GM19452 (cell line): ENCODE measurements around the gene CCM2.
"Not testable (repeated sequence)": the region's sequence is repeated elsewhere in the genome, so short reads cannot be mapped to it uniquely, and the experiment has no call there.

Source experiments
- ATAC-seq: cut with Tn5 transposase; IDR thresholded peaks from one replicate; pipeline ENCODE4 v1.9.1; 2021; ENCODE audit not compliant: unreplicated experiment

CCM2 gene

DNA sequence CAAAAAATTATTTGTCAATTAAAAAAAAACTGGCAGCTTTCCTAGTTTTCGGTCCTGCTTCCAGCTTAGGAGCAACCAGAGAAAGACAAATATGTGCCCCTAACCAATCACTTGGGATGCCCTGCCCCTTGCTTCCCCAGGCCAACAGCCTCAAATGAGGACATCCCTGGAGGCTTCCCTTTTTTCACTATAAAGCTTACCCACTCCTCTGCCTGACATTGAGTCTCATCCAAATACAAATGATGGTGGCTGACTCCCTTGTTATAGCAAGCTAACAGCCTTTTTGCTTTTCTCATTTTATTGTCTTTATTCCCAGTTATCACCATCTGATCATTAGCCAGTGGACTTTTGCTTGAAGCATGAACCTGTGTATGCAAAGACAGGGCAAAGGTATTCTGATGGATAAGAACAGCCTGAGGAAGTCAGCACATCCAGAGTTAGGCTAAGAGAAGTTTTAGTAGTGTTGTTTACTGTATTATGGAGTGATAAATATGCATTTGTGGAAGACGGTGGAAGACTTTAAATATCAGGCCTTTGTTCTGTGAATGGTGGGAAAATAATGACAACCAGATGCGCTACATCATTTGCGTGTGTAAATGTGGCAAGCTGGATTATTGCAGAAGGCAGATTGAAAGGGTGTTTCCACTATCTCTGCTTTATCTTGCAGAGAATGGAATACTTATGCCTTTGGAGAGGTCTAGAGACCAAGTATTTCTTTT lies 1.7 kb upstream of the CCM2 start:
- ATAC-seq: no peak

- peak; percentile 68 for ATAC-seq
Observed at GRCh38 chr7:44999245-45000092, 532 bp upstream of the CCM2 start.

- peak; percentile 29 for ATAC-seq
Observed at GRCh38 chr7:45001138-45001694, 1.2 kb downstream of the CCM2 start.

GRCh38 chr7:45001826-45002225 lies 1.8 kb downstream of the CCM2 start:
- ATAC-seq: no peak

GRCh38 chr7:45003789-45004188 lies 3.8 kb downstream of the CCM2 start:
- no peak for ATAC-seq

DNA sequence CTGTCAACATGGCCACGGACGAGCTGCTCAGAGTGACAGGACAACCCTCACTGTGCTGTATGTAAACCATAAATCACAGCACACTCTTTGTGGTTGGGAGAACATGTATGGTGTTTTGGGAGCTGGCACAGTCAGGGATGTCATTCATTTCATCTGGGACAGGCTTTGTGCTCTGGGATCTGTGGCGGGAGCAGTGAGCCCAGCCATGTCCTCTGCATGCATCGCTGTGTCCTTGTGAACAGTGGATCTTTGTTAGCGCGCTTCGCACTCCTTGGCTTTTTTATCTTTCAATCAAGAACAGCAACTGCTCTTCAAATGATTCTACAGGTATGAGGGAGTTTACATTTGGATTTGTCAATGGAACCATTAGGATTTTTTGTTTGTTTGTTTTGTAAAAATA lies 7.1 kb downstream of the CCM2 start:
- no peak for ATAC-seq

GRCh38 chr7:45007571-45008328 lies 7.7 kb downstream of the CCM2 start:
- peak; percentile 46 for ATAC-seq

GRCh38 chr7:45013465-45013967 lies 13.5 kb downstream of the CCM2 start:
- no peak for ATAC-seq

DNA sequence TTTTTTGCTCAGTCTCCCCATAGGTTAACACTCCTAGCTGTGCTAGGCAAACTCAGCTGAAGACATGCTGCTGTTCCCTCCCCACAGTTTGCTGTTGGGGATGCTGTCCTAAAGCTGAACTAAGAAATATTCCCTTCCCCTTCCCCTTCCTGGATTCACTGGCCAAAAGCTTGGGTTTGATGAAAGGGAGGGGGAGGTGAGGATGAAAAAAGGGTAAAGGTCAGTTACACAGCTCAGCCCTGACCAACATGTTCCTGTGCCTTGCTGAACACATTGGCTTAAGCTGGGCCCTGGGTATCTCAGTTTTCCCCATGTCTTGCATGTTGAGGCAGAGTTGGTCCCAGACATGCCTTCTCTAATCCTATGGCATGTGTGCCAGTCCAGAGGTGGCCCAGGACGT lies 15.3 kb downstream of the CCM2 start:
- ATAC-seq: no peak

- no peak for ATAC-seq
Observed at GRCh38 chr7:45017253-45017652, 17.3 kb downstream of the CCM2 start.

GRCh38 chr7:45020915-45021314 lies 20.9 kb downstream of the CCM2 start:
- no peak for ATAC-seq

- ATAC-seq: peak; percentile 77
Observed at GRCh38 chr7:45021604-45022296, 21.7 kb downstream of the CCM2 start.

DNA sequence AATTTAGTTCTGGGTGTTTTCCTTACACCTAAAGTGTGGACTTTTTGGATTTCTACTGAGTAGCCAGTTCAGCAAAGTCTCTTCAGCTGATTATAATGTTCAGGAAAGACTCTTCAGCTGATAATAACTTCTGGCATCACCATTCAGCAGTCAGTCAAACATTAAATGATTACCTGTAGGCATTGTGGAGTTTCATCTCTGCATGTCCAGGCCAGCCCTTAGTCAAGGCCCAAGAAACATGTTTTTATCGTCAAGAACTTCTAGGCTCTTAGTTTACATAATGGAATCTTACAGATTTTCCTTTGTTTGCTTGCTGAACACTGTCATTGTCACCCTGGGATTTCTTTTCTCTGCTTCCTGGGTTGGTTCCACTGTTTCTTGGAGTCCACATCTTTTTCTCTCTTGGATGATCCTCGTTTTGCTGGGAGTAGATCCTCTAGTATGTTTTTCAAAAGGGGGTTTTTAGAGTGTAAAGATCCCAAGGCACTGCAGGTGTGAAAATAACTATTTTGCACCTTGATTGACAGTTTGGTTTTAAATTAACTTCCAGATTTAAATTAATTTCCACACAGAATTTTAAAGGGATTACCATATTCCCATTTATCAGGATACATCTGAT lies 24.2 kb downstream of the CCM2 start:
- no peak for ATAC-seq

DNA sequence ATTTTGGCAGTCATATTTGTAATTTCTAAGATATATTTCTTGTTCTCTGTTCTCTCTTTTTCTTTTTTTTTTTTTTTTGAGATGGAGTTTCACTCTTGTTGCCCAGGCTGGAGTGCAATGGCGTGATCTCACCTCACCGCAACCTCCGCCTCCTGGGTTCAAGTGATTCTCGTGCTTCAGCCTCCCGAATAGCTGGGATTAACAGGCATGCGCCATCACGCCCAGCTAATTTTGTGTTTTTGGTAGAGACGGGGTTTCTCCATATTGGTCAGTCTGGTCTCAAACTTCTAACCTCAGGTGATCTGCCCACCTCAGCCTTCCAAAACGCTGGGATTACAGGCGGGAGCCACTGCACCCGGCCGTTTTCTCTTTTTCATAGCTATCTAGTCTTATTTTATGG lies 25.5 kb downstream of the CCM2 start:
- ATAC-seq: not testable (repeated sequence)

GRCh38 chr7:45026013-45026412 lies 26.0 kb downstream of the CCM2 start:
- no peak for ATAC-seq

DNA sequence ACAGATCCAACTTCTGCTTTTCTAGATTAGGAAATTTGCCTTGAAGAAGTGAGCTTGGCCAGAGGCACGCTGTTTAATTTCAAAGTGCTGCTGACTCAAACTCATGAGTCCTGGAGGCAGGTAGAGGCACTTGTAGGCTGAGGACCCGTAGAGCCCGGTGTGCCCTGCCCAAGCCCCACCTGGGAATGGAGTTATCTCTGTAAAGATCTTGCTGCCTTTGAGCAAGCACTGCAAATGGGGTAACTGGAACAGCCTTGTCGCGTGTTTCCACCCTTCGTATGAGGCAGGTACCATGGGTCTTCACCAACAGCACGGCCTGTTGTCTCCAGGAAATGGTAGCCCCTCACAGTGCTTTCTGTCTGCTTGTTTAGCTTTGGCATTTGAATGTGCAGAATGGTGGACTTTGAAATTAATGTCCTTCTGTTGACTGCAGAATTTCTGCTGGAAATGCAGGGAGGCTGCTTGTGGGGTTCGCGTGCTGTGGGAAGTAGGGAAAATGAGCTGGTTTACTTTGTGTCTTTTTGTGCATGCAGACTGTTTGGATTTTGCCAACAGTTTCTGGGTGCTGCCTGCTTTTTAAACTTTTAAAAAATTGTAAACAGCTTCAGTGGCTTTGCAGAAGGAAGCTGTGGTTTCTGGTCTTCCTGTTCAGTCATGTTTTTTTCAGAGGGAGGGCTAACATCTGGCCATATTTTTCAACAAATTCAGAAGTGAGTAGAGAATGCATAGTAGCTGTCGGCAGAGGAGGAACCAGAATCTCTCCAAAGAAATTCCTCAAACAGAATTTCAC lies 27.2 kb downstream of the CCM2 start:
- peak; percentile 49 for ATAC-seq

DNA sequence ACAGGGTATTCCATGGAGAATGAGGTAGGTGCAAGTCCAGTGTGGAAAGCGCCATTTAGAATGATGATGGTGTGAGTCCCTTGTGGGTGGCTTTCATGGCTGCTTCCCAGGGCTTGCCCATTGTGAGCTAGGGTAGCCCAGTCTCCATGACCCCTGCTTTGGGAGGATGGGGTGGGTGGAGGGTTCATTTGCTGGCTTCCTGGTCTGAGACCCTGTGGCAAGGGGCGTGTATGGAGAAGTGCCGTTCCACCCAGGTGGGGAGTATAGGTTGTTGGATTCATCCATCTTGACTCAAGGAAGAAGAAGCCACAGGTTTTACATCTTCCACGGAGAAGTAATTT lies 27.7 kb downstream of the CCM2 start:
- ATAC-seq: peak; percentile 8

- no peak for ATAC-seq
Observed at GRCh38 chr7:45028138-45028919, 28.3 kb downstream of the CCM2 start.

DNA sequence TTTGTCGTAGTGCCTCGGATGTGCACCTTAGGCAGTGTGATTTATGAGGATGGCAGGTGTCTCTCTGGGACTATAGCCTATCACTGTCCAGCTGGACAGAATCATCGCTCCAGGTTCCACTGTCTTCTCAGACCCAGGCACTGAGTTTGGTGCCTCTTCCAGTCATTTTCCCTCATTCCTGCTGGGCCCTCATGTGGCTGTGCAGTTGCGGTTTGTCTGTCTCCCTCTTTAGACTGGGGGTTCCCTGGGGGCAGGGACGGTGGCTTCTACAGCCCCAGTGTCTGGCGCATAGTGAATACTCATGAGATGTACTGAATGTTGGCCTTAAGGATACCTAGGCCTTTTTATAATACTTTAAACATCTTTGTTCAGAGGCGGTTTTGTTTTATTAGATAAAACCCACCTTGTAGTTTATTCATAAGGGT lies 28.9 kb downstream of the CCM2 start:
- no peak for ATAC-seq
